ENCODE data around the gene CLINT1. TPM values are rescaled to one million over a fixed set of nuclear protein-coding genes. Genes with fewer than 3 reads are reported as not detected.
A peak's percentile ranks its signal among the peaks of the same experiment; 100 is the strongest.

Gene CLINT1
- 87.0 and 118 TPM in 2 replicates for total RNA-seq

GRCh38 chr5:157858527-157859226, at the start of gene CLINT1:
CLINT1 (minus strand) TSS chr5:157859145; CDS start chr5:157858970, 175 bp downstream.
- no peak for TF ChIP-seq CTCF (IDR thresholded peaks at IDR 0.05; ENCODE audit: insufficient read depth, low read depth, low read length)
- peak; percentile 87 for DNase-seq (ENCODE audit: low read depth)
- H3K4me3 ChIP-seq (ENCODE audit: low read depth, low read length) = peak within 1 kb of the TSS; percentile 98

- H3K4me3 ChIP-seq (ENCODE audit: low read depth, low read length) = no peak overlapping the region
- no peak for DNase-seq (ENCODE audit: low read depth)
- no peak for TF ChIP-seq CTCF (IDR thresholded peaks at IDR 0.05; ENCODE audit: insufficient read depth, low read depth, low read length)
These were observed 49.5 kb upstream of the CLINT1 start for GRCh38 chr5:157908459-157908858.

GRCh38 chr5:157907479-157907878, 48.5 kb upstream of the CLINT1 start:
- no peak for DNase-seq (ENCODE audit: low read depth)
- TF ChIP-seq CTCF (IDR thresholded peaks at IDR 0.05; ENCODE audit: insufficient read depth, low read depth, low read length) = no peak
- no peak overlapping the region for H3K4me3 ChIP-seq (ENCODE audit: low read depth, low read length)

- DNase-seq (ENCODE audit: low read depth) = no peak
- no peak for TF ChIP-seq CTCF (IDR thresholded peaks at IDR 0.05; ENCODE audit: insufficient read depth, low read depth, low read length)
- H3K4me3 ChIP-seq (ENCODE audit: low read depth, low read length) = no peak overlapping the region
These were observed 44.1 kb upstream of the CLINT1 start for GRCh38 chr5:157903117-157903450.

- no peak overlapping the region for H3K4me3 ChIP-seq (ENCODE audit: low read depth, low read length)
- TF ChIP-seq CTCF (IDR thresholded peaks at IDR 0.05; ENCODE audit: insufficient read depth, low read depth, low read length) = no peak
- no peak for DNase-seq (ENCODE audit: low read depth)
These were observed 43.6 kb upstream of the CLINT1 start for GRCh38 chr5:157902449-157903116.

- DNase-seq (ENCODE audit: low read depth) = no peak
- no peak for TF ChIP-seq CTCF (IDR thresholded peaks at IDR 0.05; ENCODE audit: insufficient read depth, low read depth, low read length)
- H3K4me3 ChIP-seq (ENCODE audit: low read depth, low read length) = no peak overlapping the region
These were observed 41.7 kb upstream of the CLINT1 start for GRCh38 chr5:157900644-157901043.
